Measurements from ENCODE around the gene MIER3. TPM values are rescaled to one million over a fixed set of nuclear protein-coding genes. Genes with fewer than 3 reads are reported as not detected.

The MIER3 gene
- total and polyA plus RNA-seq, 2 of the 13 experiments (the other 11 are each of a cell fraction or from before 2014, with no cell fraction given): 14.6 to 38.8 TPM

GRCh38 chr5:56908942-56909293 is 43.0 kb downstream of the MIER3 start (continued):
- TF ChIP-seq ZBTB4 (CRISPR knock-in tag; IDR thresholded peaks at IDR 0.05; ENCODE audit: borderline replicate concordance) (no peak), ASH2L (IDR thresholded peaks at IDR 0.05; ENCODE audit: insufficient read length, low read depth, low read length) (peak; percentile 36), ZNF800 (CRISPR knock-in tag; IDR thresholded peaks at IDR 0.05) (peak; percentile 67; the same call in 1 of the 2 replicates), ONECUT2 (CRISPR knock-in tag; IDR thresholded peaks at IDR 0.05) (no peak), AGO1 (IDR thresholded peaks at IDR 0.05; ENCODE audit: low read depth, low read length, poor library complexity, severe bottlenecking) (no peak), CREB1 (IDR thresholded peaks at IDR 0.05) (no peak), CREB1 (CRISPR knock-in tag; IDR thresholded peaks at IDR 0.05) (no peak), ZNF569 (CRISPR knock-in tag; IDR thresholded peaks at IDR 0.05; ENCODE audit: borderline replicate concordance) (no peak), RNF2 (conservative IDR thresholded peaks at IDR 0.05; ENCODE audit: low read depth) (no peak), FUBP1 (CRISPR knock-in tag; IDR thresholded peaks at IDR 0.05; ENCODE audit: borderline replicate concordance) (no peak), HNRNPK (IDR thresholded peaks at IDR 0.05; ENCODE audit: low read depth, low read length, poor library complexity, severe bottlenecking) (no peak), POLR2G (IDR thresholded peaks at IDR 0.05; ENCODE audit: low read depth, low read length) (peak; percentile 14; the same call in 1 of the 2 replicates), ARNT2 (CRISPR knock-in tag; IDR thresholded peaks at IDR 0.05; ENCODE audit: low read depth) (no peak), PATZ1 (CRISPR knock-in tag; IDR thresholded peaks at IDR 0.05) (no peak), ELF1 (CRISPR knock-in tag; IDR thresholded peaks at IDR 0.05) (no peak), CEBPB (IDR thresholded peaks at IDR 0.05; ENCODE audit: borderline replicate concordance, low read depth, low read length) (no peak), FOSL2 (CRISPR knock-in tag; IDR thresholded peaks at IDR 0.05) (no peak), PBX3 (CRISPR knock-in tag; IDR thresholded peaks at IDR 0.05; ENCODE audit: borderline replicate concordance) (no peak; the same call in 1 of the 2 replicates), RFX3 (CRISPR knock-in tag; IDR thresholded peaks at IDR 0.05) (no peak), KMT2A (CRISPR knock-in tag; IDR thresholded peaks at IDR 0.05) (no peak), ADNP (CRISPR knock-in tag; IDR thresholded peaks at IDR 0.05) (no peak)
